GM19035 (cell line): ENCODE data around the gene LIPH.
A peak's percentile ranks its signal among the peaks of the same experiment; 100 is the strongest.

Experiments
- ATAC-seq: cut with Tn5 transposase; IDR thresholded peaks from one replicate; pipeline ENCODE4 v1.9.1; 2021; ENCODE audit not compliant: unreplicated experiment

LIPH gene

GRCh38 chr3:185540695-185541094, 11.7 kb downstream of the LIPH start:
- no peak for ATAC-seq

- ATAC-seq: no peak
Observed at GRCh38 chr3:185539934-185540333, 12.5 kb downstream of the LIPH start.

- peak; percentile 99 for ATAC-seq
Observed at GRCh38 chr3:185537369-185537970, 14.9 kb downstream of the LIPH start.

GRCh38 chr3:185534511-185534910, 17.9 kb downstream of the LIPH start:
- ATAC-seq: no peak

- ATAC-seq: no peak
Observed at GRCh38 chr3:185532901-185533300, 19.5 kb downstream of the LIPH start.

- ATAC-seq: no peak
Observed at GRCh38 chr3:185530856-185531255, 21.5 kb downstream of the LIPH start.

- ATAC-seq: no peak
Observed at GRCh38 chr3:185528532-185528931, 23.9 kb downstream of the LIPH start.

GRCh38 chr3:185527364-185527763, 25.0 kb downstream of the LIPH start:
- ATAC-seq: no peak

GRCh38 chr3:185526349-185526951, 25.9 kb downstream of the LIPH start:
- ATAC-seq: no peak

- no peak for ATAC-seq
Observed at GRCh38 chr3:185521349-185522138, 30.8 kb downstream of the LIPH start.

- no peak for ATAC-seq
Observed at GRCh38 chr3:185519021-185519420, 33.4 kb downstream of the LIPH start.

GRCh38 chr3:185517387-185518130, 34.8 kb downstream of the LIPH start:
- ATAC-seq: no peak

- no peak for ATAC-seq
Observed at GRCh38 chr3:185511711-185512110, 40.7 kb downstream of the LIPH start.

- ATAC-seq: no peak
Observed at GRCh38 chr3:185508335-185508991, 43.9 kb downstream of the LIPH start.

- ATAC-seq: no peak
Observed at GRCh38 chr3:185507883-185508282, 44.5 kb downstream of the LIPH start.

- ATAC-seq: no peak
Observed at GRCh38 chr3:185504636-185505035, 47.8 kb downstream of the LIPH start.

GRCh38 chr3:185503521-185503920, 48.9 kb downstream of the LIPH start:
- no peak for ATAC-seq

- ATAC-seq: no peak
Observed at GRCh38 chr3:185502987-185503386, 49.4 kb downstream of the LIPH start.

- peak; percentile 98 for ATAC-seq
Observed at GRCh38 chr3:185498503-185499396, 53.6 kb downstream of the LIPH start, which contains the start of gene TMEM41A. Gene TMEM41A (minus strand): TSS chr3:185499035. CDS start chr3:185498961, 74 bp downstream.

GRCh38 chr3:185490241-185490640, 62.1 kb downstream of the LIPH start:
- ATAC-seq: no peak
